GM12872 (cell line): ENCODE measurements around the gene RLN3.

Experiments used
- CTCF ChIP-seq: IDR thresholded peaks from 3 replicates; pipeline ENCODE4 v1.5.1; 2011; ENCODE audit warnings: low read depth, mild to moderate bottlenecking, low read length, moderate library complexity; ENCODE audit not compliant: insufficient read depth

Gene RLN3

GRCh38 chr19:14050961-14051360 is 23.0 kb downstream of the RLN3 start:
- 0 out of 3 replicates have a peak, but pooled peaks have one; percentile 9 for TF ChIP-seq CTCF

GRCh38 chr19:14051980-14052379 is 24.0 kb downstream of the RLN3 start:
- no peak for TF ChIP-seq CTCF

GRCh38 chr19:14052470-14052869 is 24.5 kb downstream of the RLN3 start:
- TF ChIP-seq CTCF, result no peak

GRCh38 chr19:14053032-14053431 is 25.1 kb downstream of the RLN3 start:
- TF ChIP-seq CTCF, result no peak

GRCh38 chr19:14053500-14053899 is 25.6 kb downstream of the RLN3 start:
- no peak for TF ChIP-seq CTCF

- no peak for TF ChIP-seq CTCF
These were observed 26.2 kb downstream of the RLN3 start for GRCh38 chr19:14054099-14054498.

GRCh38 chr19:14054721-14055120 is 26.8 kb downstream of the RLN3 start:
- no peak for TF ChIP-seq CTCF

- TF ChIP-seq CTCF, result no peak
These were observed 27.4 kb downstream of the RLN3 start for GRCh38 chr19:14055396-14055795.
